HG03520 (cell line): ENCODE results near the gene KRTAP9-6.
"Not testable (repeated sequence)": the region's sequence is repeated elsewhere in the genome, so short reads cannot be mapped to it uniquely, and the experiment has no call there.

ENCODE experiments used
- ATAC-seq: cut with Tn5 transposase; IDR thresholded peaks from one replicate; pipeline ENCODE4 v1.9.1; 2021; ENCODE audit warnings: mild to moderate bottlenecking, moderate library complexity; ENCODE audit not compliant: unreplicated experiment

The KRTAP9-6 gene

GRCh38 chr17:41267711-41268110, 2.5 kb downstream of the KRTAP9-6 start:
- ATAC-seq, result no peak

GRCh38 chr17:41271323-41271722, 6.1 kb downstream of the KRTAP9-6 start:
- ATAC-seq, result not testable (repeated sequence)

GRCh38 chr17:41271858-41272257, 6.7 kb downstream of the KRTAP9-6 start:
- ATAC-seq, result no peak

- ATAC-seq, result not testable (repeated sequence)
Measured at GRCh38 chr17:41275648-41276190, 10.5 kb downstream of the KRTAP9-6 start, which contains the start of gene KRTAP9-7. TSS of gene KRTAP9-7 (plus strand) at chr17:41275698. CDS start at chr17:41275698, 0 bp downstream.

DNA sequence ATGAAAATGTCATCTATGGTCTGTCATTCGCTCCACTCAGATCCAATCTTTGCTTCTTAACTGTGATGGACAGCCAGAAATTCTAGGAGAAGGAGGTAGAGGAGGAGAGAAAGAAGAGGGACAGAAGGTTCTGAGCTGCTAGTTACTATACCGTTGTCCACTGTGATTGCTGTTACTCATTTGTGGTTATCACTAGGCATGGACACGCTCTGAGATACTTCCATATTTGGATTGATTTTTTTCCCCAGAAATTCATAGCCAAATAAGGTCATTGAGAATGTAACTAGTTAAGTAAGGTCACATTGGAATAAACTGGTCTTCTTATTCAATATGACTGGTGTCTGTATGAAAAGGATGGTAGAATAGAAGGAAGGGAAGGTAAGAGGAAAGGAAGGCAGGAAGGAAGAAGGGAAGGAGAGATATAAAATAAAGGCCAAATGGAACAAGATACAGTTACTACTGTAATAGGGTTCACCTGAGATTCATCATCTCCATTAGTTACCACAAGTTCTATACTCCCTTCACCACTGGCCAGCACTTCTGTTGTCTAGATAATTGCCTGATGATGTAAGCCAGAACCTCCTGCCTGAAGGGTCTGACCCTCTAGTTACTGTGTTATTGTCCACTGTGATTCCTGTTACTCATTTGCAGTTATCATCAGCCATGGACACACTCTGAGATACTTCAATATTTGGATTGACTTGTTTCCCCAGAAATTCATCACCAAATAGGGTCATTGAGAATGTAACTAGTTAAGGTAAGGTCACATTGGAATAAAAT, 13.2 kb downstream of the KRTAP9-6 start:
- ATAC-seq, result no peak

- no peak for ATAC-seq
Measured at GRCh38 chr17:41284043-41284442, 18.9 kb downstream of the KRTAP9-6 start.

GRCh38 chr17:41284546-41284945, 19.4 kb downstream of the KRTAP9-6 start:
- ATAC-seq, result no peak

GRCh38 chr17:41287050-41287449, 21.9 kb downstream of the KRTAP9-6 start:
- ATAC-seq, result no peak

- no peak for ATAC-seq
Measured at GRCh38 chr17:41294016-41294415, 28.8 kb downstream of the KRTAP9-6 start.

DNA sequence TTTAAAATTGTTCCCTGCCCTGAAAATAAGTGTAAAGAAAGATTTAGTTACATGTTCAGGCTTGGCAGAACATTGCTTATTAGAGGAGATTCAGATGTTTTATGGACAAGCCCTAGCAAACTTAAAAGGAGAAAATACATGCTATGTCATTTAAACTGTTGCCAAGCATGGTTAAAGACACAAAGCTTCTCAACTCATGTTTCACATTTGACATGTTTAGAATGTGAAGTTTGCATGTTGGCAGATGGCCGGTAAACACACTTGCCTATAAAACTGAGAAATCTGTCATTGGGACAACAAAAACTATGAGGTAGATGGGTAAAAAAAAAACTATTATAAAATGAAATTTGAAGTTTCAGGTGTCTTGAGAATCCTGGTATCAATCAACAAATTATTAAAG, 31.7 kb downstream of the KRTAP9-6 start:
- ATAC-seq, result no peak

DNA sequence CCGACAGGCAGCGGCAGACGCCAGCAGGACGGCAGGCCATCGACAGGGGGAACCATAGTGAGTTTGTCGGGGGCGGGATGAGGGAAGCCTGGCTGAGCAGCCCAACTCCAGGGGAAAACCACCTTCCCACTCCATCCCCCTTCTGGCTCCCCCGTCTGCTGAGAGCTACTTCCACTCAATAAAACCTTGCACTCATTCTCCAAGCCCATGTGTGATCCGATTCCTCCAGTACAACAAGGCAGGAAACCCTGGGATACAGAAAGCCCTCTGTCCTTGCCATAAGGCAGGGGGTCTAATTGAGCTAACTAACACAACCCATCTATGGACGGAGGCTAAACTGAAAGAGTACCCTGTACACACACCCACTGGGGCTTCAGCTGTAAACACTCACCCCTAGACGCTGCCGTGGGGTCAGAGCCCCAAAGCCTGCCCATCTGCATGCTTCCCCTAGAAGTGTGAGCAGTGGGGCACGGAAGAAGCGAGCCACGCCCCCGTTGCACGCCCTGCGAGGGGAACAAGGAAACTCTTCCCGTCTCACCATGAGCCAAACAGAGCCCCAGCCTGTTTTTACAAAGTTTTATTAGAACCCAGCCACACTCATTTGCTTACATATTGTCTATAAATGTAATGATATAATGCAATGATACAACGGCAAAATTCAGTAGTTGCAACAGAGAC, 33.4 kb downstream of the KRTAP9-6 start:
- ATAC-seq, result no peak

- ATAC-seq, result no peak
Measured at GRCh38 chr17:41301204-41301790, 36.1 kb downstream of the KRTAP9-6 start.

GRCh38 chr17:41301916-41302901, 37.0 kb downstream of the KRTAP9-6 start, which contains the start of gene KRTAP29-1:
TSS of gene KRTAP29-1 (minus strand) at chr17:41302851. CDS start at chr17:41302851, 0 bp downstream.
- ATAC-seq, result no peak

- no peak for ATAC-seq
Measured at GRCh38 chr17:41302981-41303380, 37.8 kb downstream of the KRTAP9-6 start.

GRCh38 chr17:41304091-41304490, 38.9 kb downstream of the KRTAP9-6 start:
- ATAC-seq, result no peak

DNA sequence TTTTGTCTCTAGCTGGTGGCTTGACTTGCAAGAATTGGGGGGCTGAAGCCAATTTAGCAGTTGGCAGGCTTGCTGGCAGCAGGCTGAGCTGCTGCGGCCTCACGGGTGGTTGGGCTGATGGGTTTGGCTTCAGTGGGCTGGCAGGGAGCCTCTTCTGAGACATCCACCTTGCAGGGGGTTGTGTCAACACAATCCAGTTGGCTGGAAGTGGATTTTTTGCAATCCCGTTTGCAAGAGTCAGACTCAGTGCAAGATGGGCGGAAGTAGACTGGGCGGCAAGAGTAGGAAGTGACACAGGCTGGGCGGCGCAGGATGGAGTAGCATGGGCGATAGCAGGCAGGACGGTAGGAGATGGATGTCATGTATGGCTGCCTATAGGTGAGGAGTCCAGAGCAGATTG, 42.5 kb downstream of the KRTAP9-6 start:
- no peak for ATAC-seq

- no peak for ATAC-seq
Measured at GRCh38 chr17:41308251-41308917, 43.2 kb downstream of the KRTAP9-6 start.

DNA sequence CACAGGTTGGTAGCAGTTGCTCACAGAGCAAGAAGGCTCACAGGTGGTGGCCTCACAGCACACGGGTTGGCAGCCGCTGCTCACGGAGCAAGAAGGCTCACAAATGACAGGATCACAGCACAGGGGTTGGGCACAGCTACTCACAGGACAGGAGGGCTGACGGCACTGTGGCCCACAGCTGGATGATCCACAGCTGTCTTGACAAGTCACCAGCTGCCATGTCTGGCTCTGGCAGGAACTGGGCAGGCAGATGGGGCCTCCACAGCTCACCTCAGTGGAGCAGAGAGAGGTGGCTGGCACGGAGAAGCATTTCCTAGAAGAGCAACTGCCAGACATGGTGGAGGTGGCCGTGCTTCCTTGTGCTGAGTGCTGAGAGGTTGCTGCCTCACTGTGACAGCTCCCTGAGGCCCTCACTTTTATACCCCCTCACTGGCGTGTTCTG, 43.8 kb downstream of the KRTAP9-6 start, which contains the start of gene KRTAP16-1:
Gene KRTAP16-1, minus strand, starts transcription at position 392 of the 442 bp plus-strand sequence. Its CDS starts 56 bp downstream, at position 336.
- no peak for ATAC-seq

DNA sequence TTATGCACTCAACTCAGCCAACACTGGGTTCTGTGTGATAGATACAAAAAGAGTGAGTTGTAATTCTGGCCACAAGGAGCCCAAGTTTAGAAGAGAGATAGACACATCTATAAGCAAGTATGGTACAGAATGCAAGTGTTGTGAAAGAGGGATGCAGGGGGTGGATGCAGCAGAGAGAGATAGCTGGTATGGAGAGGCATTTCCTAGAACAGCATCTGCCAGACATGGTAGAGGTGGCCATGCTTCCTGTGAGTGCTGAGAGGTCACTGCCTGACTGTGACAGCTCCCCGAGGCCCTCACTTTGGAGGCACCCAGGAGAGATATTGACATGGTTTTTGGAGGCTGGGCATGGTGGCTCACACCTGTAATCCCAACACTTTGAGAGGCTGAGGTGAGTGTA, 45.9 kb downstream of the KRTAP9-6 start:
- no peak for ATAC-seq
